Mucosa of descending colon (tissue), 3 donors: ENCODE results near the gene FBXO9. TPM values are rescaled to one million over a fixed set of nuclear protein-coding genes. Genes with fewer than 3 reads are reported as not detected.

ENCODE experiments used
- ATAC-seq: fragments of 200-7000 bp; cut with Tn5 transposase; one replicate; pipeline ENCODE4 v1.9.1; 2020; ENCODE audit warnings: mild to moderate bottlenecking, moderate library complexity
- DNase-seq, 3 donors: peaks; one replicate each; pipeline ENCODE4 v3.0.0-alpha.2; 2020
- H3K36me3 ChIP-seq: fragments of 200-600 bp; one replicate; pipeline ENCODE4 v1.8.0; 2021; ENCODE audit warnings: low read depth, mild to moderate bottlenecking
- H3K4me1 ChIP-seq: fragments of 200-600 bp; one replicate; pipeline ENCODE4 v1.8.0; 2021; ENCODE audit warnings: low read depth, mild to moderate bottlenecking
- H3K4me3 ChIP-seq: fragments of 200-600 bp; one replicate; pipeline ENCODE4 v1.8.0; 2021; ENCODE audit warnings: mild to moderate bottlenecking
- H3K9me3 ChIP-seq: fragments of 200-600 bp; one replicate; pipeline ENCODE4 v1.8.0; 2021; ENCODE audit warnings: mild to moderate bottlenecking
- intact Hi-C, 2 donors: fragments of 100-400 bp; cut with DNase I in 1 of 2; cut with micrococcal nuclease in 1 of 2; formaldehyde crosslinking; loops; one replicate each; pipeline versions ENCODE4 v1.11.0 to v1.11.1; 2022; cut with DNase I, micrococcal nuclease
- total RNA-seq, 3 donors: library from RNA; stranded (reverse); fragmentation: NEBNext Ultra II Directional in 2 of 3; extraction: Animal tissue kit (Norgen Biotek cat#: 25700) in 2 of 3; gene quantifications; one replicate each; pipeline versions ENCODE4 v1.2.1 to v1.2.4, GENCODE V29; 2021 to 2023
- TF ChIP-seq, protein P1 (sequence below): fragments of 200-600 bp; IDR thresholded peaks from one replicate; pipeline ENCODE4 v1.8.0; 2022; ENCODE audit warnings: antibody characterized with exemption, mild to moderate bottlenecking
- donor health status: DM: no; HTN: no; CAD: no; lungs with moderate emphysema.
- donor health status: DM: no; HTN: no; CAD: no.
- donor health status: DM: no; HTN: yes; CAD: no.

FBXO9 gene
- total RNA-seq, 3 donors from 2014 or later = 80.3 to 100 (median 80.4) TPM

DNA sequence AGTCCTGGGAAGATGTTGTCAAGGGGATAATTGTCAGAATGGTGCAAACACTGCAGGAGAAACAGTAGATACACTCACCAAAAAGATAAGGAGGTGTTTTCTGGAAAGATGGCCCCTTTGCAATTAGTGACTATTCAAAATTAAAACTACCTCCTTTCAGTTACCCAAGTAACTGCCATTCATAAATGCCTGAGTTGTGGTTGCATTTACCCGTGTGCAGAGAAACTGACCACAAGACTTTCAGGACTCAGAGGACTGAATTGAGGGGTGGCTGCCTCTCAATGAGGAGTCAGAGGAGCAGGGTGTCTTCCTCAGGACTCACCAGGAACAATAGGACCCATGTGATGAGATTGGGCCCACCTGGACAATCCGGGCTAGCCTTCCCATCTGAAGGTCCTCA lies 44.4 kb downstream of the FBXO9 start:
- H3K36me3 ChIP-seq = no peaks in the 10 kb centered on the region
- DNase-seq (no peak), ATAC-seq (no peak)
- no peaks in the 10 kb centered on the region for H3K9me3 ChIP-seq
- intact Hi-C loops = no loop called here
- H3K4me3 ChIP-seq = no peak overlapping the region
- H3K4me1 ChIP-seq = peaks cover 2% of the 10 kb centered on the region
- TF ChIP-seq, protein P1, sequence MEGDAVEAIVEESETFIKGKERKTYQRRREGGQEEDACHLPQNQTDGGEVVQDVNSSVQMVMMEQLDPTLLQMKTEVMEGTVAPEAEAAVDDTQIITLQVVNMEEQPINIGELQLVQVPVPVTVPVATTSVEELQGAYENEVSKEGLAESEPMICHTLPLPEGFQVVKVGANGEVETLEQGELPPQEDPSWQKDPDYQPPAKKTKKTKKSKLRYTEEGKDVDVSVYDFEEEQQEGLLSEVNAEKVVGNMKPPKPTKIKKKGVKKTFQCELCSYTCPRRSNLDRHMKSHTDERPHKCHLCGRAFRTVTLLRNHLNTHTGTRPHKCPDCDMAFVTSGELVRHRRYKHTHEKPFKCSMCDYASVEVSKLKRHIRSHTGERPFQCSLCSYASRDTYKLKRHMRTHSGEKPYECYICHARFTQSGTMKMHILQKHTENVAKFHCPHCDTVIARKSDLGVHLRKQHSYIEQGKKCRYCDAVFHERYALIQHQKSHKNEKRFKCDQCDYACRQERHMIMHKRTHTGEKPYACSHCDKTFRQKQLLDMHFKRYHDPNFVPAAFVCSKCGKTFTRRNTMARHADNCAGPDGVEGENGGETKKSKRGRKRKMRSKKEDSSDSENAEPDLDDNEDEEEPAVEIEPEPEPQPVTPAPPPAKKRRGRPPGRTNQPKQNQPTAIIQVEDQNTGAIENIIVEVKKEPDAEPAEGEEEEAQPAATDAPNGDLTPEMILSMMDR = no peak

DNA sequence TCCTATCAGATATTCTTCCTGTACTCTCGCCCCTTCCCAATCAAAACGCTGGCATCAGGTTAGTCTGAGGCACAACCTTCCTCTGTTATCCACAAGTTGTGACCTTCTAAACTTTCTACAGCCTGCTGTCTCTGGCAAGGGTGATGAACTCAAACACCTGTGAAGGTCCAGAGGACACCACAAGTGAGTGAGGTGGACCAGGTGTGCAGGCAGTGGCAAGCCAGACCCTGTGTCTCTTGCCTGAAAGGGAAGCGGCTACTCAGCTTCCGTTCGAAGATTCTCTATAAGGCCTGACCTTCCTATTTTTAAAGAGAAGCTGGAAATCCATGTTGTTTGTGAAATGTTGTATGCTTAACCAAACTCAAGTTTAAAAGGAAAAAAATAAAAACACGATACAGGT lies 46.7 kb downstream of the FBXO9 start:
- intact Hi-C loops = no loop called here
- ATAC-seq = no peak

DNA sequence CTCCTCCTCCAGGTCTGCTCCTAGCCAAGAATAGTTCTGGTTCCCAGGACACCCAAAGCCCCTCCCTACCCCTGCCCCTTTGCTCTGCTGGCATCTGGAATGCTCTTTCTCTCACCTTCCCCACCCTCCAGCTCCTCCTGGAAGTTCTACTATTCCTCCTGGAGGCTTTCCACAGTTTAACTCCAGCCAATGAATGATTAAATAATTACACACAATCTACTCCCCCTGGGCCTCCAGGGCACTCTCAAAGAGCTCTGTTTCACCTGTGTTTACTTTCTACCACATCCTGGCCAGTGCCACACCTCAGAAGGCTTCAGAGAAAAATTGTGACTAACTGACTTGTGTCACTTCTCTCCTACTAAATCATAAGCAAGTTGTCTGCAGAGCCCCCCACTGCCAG lies 47.2 kb downstream of the FBXO9 start:
- Histone ChIP-seq H3K4me3 (no peak overlapping the region), H3K36me3 (no peaks in the 10 kb centered on the region), H3K9me3 (no peaks in the 10 kb centered on the region), H3K4me1 (peaks cover 2% of the 10 kb centered on the region)
- ATAC-seq (peak; percentile 90), DNase-seq (peak in 2 of 3 donors; percentile 11 to 29)
- TF ChIP-seq, protein P1 = no peak
- intact Hi-C loops = no loop called here

More for the DNA sequence above, 46.7 kb downstream of the FBXO9 start:
- Histone ChIP-seq H3K4me3 (no peak overlapping the region), H3K4me1 (peaks cover 2% of the 10 kb centered on the region), H3K36me3 (no peaks in the 10 kb centered on the region), H3K9me3 (no peaks in the 10 kb centered on the region)
- TF ChIP-seq, protein P1 = no peak
- no peak for DNase-seq

DNA sequence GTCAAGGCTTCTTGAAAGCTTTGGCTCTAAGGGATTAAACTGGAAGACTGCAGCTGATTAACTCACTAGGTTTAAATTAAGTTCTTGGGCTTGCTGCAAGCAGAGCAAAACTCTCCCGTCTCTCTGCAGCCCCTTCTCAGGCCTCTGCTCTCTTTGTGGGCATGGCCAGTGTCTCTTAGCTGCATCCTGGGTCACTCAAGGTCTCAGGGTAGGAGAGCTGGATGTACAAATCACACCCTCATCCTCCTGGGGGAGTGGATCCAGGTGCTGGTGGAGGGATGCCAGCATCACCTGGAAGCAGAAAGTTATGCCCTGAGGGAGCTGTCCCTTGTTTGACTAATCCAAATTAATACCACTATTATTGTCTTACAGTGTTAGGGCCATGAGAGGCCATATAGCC lies 47.7 kb downstream of the FBXO9 start:
- DNase-seq (no peak), ATAC-seq (peak; percentile 50)
- TF ChIP-seq, protein P1 = no peak
- Histone ChIP-seq H3K36me3 (no peaks in the 10 kb centered on the region), H3K9me3 (no peaks in the 10 kb centered on the region), H3K4me1 (peaks cover 2% of the 10 kb centered on the region), H3K4me3 (no peak overlapping the region)
- intact Hi-C loops = no loop called here

DNA sequence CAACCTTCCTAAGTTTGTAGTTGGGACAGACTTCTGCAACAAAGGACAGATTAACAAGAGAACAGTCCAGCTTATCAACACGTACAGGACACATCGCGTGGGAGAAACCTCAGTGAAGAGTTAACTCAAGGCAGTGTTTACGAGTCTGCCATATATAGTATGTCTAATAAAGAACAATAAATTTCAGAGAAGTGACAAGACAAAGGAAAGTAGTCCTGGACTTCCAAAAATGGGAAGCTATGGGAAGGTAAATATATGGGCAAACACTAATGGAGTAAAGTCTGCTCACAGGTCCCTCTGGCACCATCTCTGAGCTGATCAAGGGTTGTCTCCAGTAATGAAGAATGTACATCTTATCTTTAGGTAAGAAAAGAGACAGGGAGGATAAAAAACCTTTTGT lies 48.5 kb downstream of the FBXO9 start:
- intact Hi-C loops = no loop called here
- no peaks in the 10 kb centered on the region for H3K36me3 ChIP-seq
- no peaks in the 10 kb centered on the region for H3K9me3 ChIP-seq
- TF ChIP-seq, protein P1 = no peak
- no peak for DNase-seq
- H3K4me3 ChIP-seq = no peak overlapping the region
- H3K4me1 ChIP-seq = peaks cover 2% of the 10 kb centered on the region
- ATAC-seq = no peak

DNA sequence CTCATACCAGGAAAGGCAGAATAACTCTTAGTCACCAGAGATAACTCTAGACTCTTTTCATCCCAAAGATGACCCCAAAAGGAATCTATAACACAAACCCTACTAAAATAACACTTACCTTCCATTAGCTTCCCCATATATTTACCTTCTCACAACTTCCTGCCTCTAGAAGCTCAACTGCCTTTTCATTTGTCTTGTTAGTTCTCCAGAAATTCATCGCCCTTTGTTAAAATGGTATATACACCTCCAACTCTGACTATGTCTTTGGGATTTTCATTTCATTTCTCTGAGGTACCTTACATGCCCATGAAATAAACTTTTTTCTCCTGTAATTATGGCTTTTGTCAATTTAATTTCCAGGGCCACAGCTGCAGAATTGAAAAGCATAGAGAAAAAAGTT lies 49.9 kb downstream of the FBXO9 start:
- TF ChIP-seq, protein P1 = no peak
- ATAC-seq = no peak
- Histone ChIP-seq H3K4me1 (peaks cover 2% of the 10 kb centered on the region), H3K36me3 (no peaks in the 10 kb centered on the region), H3K4me3 (no peak overlapping the region), H3K9me3 (no peaks in the 10 kb centered on the region)
- no peak for DNase-seq
- intact Hi-C loops = no loop called here
